NCI-H2196 (cell line): ENCODE results near the gene ABCB4.

Source experiments
- DNase-seq: peaks from one replicate; lab custom pipeline; 2025; ENCODE audit not compliant: unreplicated experiment; lab: John Stamatoyannopoulos, UW

ABCB4 gene

DNA sequence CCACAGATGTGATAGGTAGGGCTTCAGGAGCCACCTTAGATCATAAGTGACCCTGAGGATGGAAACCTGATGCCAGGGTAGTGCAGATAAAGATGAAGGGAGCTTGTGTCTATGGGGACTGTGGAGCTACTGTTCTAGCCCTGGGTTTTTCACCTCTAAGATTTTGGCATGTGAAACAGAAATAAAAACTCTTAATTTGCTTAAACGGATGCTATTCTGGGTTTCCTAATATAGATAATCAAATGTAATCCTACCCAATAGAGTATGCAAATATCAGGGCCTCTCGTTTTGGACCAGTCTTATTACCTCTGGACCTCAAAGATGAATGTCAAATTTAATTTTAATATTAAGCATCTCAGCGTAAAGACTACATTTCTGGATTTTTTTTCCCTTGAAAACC lies 49.3 kb downstream of the ABCB4 start:
- no peak for DNase-seq

DNA sequence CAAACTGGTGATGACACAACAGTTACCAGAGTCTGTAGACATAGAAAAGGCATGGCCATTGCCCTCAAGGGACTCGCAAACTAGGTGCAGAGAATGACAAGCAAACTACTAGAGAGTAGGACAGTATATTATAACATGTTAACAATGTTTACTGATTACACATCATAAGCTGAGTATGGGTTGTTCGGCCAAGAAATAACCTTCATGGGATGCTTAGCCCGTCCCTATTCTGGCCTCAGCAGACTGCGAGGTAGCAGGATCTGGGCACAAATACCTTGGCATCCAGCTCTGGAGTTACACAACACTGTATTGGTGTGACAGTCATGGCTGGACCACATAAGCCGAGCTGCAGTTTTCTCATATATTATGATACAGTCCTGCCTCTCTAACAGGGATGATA lies 51.4 kb downstream of the ABCB4 start:
- no peak for DNase-seq

DNA sequence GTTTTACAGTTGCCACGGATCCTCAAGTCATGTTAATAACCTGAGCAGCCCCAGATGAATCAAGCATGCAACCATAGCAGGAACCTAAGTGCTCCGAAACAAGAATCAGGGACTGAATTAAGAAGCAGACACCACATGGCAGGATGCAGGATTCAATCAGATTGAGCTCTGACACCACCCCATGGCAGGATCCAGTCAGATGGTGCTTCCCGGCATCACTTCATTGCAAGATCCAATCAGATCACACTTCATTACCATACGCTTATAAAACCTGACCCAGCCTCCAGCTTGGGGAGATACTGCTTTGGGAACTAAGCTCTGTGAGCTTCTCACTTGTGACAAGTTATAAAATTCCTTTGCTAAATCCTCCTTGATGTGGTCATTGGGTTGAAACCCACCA lies 55.3 kb downstream of the ABCB4 start:
- no peak for DNase-seq

DNA sequence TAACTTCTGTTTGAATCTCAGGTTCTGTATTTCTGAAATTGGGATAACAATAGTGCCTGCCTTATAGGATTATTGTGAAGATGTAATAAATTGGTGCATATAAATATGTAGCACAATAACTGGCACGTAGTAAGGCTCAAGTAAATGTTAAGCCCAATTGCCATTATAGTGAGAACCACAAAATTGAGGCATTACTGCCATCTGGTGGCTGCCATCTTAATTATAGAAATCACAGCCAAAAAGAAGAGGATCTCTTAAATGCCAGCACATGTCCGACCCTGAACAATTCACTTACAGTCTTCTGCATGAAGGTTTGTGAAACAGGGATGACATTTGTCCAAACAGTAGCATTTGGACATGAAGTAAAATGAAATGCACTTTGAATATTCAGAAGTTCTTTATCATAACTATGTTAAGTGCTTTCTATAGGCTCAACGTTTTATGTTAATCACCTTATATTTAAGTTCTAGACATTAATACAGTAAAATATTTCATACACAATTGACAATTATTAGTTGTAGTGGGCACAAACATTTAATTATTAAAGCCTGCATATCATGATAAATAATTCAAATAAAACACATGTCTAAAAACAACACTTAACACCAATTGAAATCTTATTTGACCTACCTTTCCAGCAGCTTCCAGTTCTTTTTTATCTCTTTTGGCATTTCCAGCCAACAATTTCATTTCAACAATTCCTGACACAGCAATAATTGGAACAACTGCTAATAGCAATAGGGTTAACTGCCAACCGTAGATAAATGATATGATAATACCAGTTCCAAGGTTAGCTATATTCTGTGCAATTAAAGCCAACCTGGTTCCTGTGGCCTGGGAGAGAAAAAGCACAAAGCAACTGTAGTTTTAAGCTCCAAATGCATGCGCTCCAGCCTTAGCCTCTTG lies 58.5 kb downstream of the ABCB4 start:
- peak; percentile 73 for DNase-seq

DNA sequence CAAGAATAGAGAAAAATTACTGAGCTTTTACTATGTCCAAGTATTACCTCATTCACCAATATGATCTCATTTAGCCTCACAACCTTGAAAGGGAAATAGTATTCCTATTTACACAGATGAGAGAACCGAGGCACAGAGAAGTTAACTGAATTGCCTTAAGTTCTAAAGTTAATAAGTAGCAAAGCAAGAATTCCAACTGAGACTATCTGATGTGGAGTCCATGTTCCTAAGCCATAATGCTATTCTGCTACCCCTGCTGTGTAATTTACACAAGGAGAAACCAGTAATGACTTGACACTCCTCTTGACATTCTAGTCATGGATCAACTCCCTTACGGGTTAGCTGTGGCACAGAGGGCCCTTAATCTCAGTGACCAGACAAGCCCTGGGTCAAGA lies 60.7 kb downstream of the ABCB4 start:
- DNase-seq, result no peak

DNA sequence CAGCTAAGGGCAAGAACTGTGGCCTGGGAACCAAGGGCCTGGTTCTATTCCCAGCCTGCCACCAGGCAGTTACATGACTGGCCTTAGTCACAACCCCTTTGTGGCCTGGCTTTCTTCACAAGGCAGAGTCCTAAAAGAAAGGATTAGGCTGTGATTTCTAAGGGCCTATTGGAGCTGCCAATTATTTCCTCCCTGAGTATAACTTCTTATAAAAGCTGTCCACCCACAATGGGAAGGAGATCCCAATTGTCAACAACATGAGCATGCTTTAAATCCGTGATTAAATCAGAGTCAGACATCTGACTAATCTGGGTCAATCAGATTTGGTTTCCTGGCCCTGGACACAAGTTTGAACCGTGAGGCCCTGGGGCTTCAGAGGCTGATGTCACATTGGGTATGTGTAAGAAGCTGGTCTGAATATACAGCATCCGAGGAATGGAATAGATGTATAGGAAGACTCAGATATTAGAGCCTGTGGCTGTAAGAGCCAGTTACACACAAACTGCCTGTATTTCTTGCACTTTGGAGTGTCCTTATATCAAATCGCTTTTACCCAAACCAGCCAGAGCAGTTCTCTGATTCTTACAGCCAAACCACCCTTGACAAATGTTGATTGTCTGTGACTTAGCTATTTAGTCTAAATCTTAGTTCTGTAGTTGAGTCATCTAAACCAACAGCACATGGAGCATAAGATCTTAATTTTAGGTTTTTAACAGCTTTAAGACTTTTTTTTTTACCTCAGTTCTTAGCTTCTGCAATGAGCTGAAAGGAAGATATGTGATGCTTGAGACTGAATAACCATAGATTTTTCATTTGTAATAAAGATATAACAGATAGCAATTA lies 61.3 kb downstream of the ABCB4 start:
- no peak for DNase-seq

DNA sequence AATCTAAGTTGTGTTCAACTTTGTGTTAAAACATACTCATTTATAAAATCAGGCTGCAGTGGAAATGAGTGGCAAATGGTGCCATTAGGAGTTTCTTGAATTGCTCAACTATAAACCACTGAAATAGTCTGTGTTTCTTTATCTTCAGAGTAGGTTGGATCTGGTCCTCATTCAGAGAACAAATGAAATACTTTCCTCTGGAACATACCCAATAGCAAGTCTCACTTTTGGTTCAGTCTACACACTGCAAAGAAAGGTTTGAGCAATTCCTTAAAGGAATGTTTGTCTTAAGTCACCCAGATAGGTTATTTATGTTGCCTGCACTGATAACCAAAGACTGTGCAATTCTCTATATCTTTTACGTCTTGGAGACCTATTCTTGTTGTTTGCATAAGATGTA lies 62.5 kb downstream of the ABCB4 start:
- DNase-seq, result no peak

DNA sequence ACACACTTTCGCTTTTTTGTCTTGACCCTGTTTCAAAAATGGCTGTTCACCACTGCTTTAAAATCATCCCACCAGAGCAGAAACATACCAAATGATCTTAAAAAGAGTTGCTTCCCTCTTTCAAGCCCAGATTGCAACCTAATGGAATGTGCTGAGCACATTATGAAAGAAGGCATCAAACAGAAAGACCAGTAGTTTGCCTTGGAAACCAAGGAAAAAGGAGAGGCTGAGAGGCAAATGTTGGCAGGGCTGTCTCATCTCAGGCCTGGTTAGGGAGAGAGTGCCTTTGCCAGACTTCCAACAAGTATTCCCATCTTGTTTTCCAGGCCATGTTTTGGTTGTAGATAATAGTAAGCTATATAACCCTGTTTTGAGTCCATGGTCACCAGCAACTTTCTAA lies 64.3 kb downstream of the ABCB4 start:
- DNase-seq, result no peak

DNA sequence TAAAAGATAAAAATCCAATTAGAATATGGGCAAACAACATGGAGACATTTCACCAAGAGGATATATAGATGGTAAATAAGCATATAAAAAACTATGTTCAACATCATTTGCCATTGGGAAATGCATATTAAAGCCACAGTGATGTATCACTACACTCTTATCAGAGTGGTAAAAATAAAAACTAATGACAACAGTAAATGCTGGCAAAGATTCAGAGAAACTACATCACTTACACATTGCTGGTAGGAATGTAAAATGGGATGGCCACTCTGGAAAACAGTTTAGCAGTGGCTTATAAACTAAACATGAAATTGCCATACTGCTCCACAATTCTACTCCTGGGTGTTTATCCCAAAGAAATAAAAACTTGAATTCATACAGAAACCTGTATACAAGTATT lies 70.8 kb downstream of the ABCB4 start:
- no peak for DNase-seq

DNA sequence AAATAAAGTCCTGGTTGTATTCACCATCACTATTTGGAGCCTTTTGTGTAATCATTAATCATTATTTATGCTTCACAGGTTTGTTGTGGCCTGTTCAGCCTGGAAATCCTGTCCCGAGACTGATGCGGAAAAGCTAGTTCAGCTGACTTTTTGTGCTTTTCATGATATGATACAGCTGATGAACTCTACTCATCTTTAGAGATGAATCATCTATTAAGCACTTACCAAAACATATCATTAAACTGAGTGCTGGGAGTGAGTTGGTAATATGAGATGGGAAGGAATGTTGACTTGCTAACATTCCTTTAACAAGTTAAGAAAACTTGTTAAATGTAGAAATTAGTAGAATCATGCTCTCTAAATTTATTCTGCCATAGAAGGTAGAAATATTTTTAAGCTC lies 77.0 kb downstream of the ABCB4 start:
- DNase-seq, result no peak

DNA sequence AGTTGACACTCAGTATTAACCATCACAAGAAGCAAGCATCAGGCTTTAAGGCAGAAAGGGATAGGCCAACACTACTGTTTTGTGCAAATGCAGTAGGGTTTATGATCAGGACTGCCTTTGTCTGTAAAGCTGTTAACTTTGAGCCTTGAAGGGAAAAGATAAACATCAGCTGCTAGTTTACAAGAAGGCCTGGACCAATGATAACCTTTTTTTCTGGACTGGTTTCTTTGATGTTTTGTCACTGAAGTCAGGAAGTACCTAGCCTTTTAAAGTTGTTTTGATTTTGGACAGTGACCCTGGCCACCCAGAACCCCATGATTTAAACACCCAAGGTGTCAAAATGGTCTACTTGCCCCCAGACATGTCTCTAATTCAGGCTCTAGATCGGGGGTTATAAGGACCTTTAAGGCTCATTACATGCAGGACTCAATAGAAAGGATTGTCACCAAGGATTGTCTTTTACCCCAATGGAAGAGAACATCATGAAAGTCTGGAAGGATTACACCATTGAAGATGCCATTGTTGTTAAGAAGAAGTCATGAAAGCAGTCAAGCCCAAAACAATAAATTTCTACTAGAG lies 79.9 kb downstream of the ABCB4 start:
- no peak for DNase-seq

DNA sequence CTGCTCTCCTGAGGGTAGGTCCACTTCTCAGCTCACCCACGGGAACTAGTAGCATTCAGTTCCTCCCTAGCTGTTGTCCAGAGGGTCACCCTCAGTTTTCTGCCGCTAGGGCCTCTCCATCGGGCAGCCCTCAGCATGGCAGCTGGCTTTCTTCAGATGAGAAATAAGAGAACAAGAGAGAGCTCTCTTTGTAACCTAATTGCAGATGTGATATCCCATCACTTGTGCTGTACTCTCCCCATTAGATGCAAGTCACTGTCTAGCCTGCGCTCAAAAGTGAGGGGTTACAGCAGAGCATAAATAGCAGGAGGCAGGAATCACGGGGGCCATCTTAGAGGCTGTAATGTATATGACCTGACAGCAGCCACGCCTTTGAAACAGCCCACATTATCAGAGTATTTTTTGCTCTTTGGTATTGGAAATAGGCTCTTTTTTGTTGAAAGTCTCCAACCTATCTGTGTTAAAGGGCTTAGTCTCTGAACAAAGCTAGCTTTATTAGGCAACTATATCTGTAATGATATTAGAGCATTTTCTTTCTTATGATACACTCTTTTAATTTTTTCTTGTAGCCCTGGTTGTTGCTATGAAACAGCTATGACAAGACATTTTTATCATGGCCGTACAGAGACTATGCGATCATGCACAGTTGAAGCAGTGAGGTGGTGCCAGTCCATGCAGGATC lies 84.3 kb downstream of the ABCB4 start:
- no peak for DNase-seq

DNA sequence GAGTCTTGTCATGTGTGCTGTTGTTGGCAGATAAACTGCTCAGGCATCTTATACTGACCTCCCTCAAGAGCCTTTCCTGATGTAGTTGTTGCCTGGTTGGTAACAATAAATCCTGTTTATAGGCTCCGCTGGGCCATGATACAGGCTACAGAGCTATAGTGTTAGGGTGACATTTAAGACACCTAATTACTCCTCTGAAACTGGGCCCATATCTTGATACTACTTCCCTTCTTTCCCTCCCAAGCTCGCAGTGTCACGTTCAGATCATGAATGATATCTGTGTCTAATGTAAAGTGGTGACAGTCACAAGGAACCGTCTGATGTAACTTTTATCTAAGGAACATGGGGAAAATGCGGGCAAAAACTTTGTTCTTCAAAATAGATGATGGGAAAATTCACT lies 94.6 kb downstream of the ABCB4 start:
- no peak for DNase-seq

DNA sequence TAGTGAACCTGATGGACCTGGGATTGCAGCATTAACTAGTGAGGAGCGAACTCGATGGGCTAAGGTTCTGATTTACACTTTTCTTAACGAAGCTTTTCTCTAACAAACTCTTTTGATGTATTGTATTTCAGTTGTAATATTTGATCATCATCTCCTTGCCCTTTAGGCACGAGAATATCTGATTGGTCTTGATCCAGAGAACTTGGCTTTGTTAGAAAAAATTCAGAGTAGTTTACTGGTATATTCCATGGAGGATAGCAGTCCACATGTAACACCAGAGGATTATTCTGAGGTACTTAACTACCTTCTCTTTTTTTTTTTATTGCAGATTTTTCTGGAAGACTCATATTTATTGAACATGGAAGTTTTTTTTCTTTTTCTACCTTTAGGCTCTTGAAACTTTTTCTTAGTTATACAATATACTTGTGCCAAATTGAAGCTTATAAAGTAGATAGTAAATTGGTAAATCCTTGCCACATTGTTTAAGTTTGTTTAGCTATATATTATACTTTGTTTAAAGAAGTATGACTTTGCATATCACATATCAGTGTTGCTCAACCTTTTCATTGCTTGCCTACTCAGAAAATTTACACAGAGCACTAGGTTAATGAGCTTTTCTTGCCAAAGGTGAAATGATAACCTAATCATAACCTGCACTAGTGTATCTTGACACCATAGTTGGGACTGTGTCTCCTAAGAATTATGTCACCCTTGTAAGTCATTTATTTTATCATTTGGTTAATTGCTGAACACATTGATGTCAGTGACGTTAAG lies 99.6 kb downstream of the ABCB4 start:
- peak; percentile 9 for DNase-seq

DNA sequence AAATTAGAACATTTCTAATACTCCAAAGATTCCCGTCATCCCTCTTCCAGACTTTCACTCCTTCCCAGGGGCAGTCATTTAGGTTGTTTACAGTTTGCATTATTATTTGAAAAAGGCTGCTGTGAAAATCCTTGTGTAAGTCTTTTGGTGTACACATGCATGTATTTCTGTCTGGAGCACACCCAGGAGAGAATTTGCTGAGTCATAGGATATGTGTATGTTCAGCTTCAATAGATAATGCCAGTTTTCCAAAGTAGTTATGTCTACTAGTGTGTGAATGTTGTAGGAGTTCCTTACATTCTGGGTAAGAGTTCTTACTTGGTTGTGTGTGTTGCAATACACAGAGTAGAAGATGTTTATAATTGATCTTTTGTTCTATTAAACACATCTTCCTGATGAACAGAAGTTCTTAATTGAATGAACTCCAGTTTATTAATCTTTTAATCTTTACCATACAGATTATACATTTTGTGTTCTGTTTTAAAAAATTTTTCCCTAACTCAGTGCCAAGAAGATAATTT lies 104.8 kb downstream of the ABCB4 start:
- DNase-seq, result no peak

DNA sequence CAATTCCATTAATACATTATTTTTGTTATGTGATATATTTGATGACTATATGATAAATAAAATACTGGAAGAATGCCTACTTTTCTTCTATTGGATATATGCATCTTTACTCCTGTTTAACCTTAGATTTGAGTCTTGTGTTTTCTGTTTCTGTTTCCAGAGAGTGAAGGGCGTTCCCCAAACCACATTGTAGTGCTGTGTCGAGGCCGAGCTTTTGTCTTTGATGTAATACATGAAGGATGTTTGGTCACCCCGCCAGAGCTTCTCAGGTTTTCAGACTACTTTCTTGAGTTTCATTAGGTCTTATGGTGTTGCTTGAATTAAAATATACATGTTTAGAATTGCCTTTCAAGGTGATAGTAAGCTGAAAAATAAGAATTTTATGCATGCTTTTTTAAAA lies 106.3 kb downstream of the ABCB4 start:
- no peak for DNase-seq

DNA sequence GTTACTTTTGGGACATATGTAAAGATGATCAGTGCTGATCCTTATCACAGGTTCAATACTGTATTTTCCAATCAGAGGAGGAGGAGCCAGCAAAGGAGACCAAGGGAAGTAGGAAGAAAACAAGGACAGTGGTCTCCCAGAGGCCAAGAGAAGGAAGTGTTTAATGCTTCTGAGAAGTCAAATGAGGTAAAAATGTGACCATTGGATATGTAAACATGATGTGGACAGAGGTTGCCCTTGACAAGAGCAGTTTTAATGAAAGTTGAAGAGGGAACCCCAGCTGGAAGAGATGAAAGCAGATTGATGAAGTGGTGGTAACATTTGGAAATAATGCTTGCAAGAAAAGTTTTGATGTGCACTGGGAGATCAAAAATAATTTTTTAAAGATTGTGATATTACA lies 111.2 kb downstream of the ABCB4 start:
- no peak for DNase-seq

DNA sequence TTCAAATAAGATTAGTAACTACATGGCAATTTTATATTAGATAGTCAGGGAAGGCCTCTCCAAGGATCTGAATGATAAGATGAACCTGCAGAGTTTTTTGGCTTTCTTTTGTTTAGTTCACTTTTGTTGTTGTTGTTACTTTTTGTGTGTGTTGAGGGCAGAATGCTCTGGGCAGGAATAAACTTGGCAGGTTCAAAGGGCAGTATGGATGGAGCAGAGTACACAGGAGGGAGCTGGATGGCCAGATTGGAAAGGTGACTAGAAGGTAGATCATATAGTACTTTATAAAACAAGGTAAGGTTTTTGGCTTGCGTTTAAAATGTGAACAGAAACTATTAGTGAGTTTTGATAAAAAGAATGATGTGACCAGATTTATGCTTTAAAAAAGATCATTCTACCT lies 112.1 kb downstream of the ABCB4 start:
- DNase-seq, result no peak

DNA sequence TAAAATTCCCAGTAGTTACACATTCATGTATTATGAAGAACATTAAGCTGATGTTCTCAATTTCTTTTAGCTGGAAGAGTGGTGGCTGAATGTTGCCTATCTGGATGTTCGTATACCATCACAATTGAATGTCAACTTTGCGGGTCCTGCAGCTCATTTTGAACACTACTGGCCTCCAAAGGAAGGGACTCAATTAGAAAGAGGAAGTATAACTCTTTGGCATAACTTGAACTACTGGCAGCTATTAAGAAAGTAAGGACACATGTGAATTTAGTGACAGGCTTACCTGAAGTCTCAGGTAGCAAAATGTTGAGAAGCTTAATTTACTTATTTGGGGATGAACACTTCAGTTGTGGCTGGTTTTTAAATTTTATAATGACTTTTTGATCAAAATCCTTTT lies 114.2 kb downstream of the ABCB4 start:
- DNase-seq, result no peak

DNA sequence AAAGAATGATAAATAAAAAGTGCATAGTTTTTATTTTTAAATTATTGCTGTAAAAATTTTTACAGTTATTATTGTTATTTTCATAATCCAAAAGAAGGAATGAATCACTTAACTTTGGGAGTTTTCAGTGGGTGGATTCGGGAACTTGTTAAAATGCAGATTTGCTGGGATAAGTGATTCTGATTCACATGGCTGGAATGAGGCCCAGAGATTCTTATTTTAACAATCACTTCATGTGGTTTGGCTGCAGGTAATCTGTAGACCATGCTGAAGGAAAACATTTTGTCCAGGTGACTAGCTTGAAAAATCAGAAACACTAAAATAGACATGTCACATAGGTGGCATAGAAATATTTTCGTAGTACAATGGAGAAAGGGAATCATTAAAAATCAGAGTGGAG lies 116.1 kb downstream of the ABCB4 start:
- DNase-seq, result no peak
